GM18499 (cell line): ENCODE data around the gene CFAP58.
A peak's percentile ranks its signal among the peaks of the same experiment; 100 is the strongest.

Experiments
- ATAC-seq: cut with Tn5 transposase; IDR thresholded peaks from one replicate; pipeline ENCODE4 v1.9.1; 2021; ENCODE audit warnings: moderate number of reproducible peaks; ENCODE audit not compliant: insufficient read depth, unreplicated experiment

The CFAP58 gene

GRCh38 chr10:104353325-104354048 lies at the start of gene CFAP58:
TSS of gene CFAP58 (plus strand) at chr10:104353833. CDS start at chr10:104353898, 65 bp downstream.
- peak; percentile 35 for ATAC-seq

GRCh38 chr10:104304356-104304745 lies 49.3 kb upstream of the CFAP58 start:
- no peak for ATAC-seq

DNA sequence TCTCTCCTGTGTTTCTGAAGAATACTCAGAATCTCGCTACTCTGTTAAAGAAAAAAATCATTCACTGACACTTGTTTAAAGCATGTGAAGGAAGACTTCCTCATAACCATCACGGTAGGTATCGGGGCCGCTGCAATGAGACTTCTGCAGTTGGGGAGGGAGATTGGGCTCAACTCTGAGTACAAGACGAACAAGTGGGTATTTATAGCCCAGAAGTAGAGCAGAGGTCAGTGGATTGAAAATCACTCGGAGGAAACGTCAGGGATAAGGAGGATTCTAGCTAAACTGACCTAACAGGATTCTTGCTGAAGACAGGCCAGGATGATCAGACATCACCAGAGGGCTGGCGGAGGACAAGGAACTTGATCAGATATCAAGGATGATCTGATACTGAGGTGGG lies 48.7 kb upstream of the CFAP58 start:
- ATAC-seq, result no peak

DNA sequence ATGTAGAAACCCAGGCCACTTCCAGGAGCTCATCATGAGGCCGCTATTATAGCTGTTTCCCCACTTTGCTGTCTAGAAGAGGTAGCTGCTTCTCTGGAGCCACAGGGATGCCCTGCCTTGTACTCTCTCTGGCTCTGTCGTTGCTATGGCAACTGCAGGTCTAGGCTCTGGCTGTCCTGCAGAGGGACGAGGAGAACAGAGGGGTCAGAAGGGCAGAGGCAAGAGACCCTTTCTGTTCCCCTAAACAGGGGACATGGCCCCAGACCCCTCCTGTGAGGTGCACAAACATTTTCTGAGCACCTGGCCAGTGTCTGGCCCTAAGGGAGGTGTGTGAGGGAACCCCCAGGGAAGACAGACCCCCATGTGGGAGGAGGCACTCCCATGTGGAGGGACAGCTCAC lies 46.7 kb upstream of the CFAP58 start:
- ATAC-seq, result no peak

DNA sequence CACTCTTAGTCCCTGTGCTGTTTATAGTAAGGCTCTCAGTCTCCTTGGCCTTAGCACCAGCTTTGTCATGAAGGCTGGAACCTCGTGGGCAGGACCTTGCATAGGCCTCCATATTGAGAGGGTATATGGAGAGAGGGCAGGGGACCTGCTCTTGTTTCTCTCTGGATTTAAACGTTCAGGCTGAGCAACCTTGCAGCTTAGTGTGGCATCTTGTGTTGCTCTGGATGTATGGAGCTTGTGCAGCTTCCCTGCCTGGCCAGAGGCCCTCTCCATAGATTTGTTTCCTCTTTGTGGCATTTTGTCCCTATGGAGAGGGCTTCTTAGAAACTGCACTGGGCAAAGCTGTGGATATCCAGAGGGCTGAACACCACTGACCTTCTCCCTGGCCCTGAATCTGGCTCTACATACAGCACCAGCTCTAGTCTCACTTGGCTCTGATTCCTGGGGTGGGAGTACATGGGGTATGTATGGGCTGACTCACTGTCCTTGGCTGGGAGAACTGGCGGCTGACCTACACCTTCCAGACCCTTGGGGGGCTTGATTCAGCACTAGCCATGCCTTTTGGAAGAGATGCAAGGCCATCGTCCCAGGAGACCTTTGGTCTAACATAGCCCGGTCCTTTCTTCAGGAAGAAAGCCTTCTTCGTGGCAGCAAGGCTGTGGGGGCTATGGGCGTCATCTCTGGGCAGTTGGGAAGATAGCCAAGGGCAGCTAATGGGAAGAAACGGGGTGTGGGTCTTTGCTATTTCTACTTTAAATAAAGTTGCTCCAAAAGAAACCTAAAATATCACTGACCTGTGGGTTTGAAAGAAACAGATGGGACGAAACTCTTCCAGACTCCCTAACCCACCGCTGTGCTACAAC lies 45.8 kb upstream of the CFAP58 start:
- no peak for ATAC-seq

- ATAC-seq, result peak; percentile 74
Observed at GRCh38 chr10:104308439-104308903, 45.2 kb upstream of the CFAP58 start.

GRCh38 chr10:104309980-104310978 lies 43.4 kb upstream of the CFAP58 start:
- no peak for ATAC-seq

- no peak for ATAC-seq
Observed at GRCh38 chr10:104311184-104311720, 42.4 kb upstream of the CFAP58 start.

DNA sequence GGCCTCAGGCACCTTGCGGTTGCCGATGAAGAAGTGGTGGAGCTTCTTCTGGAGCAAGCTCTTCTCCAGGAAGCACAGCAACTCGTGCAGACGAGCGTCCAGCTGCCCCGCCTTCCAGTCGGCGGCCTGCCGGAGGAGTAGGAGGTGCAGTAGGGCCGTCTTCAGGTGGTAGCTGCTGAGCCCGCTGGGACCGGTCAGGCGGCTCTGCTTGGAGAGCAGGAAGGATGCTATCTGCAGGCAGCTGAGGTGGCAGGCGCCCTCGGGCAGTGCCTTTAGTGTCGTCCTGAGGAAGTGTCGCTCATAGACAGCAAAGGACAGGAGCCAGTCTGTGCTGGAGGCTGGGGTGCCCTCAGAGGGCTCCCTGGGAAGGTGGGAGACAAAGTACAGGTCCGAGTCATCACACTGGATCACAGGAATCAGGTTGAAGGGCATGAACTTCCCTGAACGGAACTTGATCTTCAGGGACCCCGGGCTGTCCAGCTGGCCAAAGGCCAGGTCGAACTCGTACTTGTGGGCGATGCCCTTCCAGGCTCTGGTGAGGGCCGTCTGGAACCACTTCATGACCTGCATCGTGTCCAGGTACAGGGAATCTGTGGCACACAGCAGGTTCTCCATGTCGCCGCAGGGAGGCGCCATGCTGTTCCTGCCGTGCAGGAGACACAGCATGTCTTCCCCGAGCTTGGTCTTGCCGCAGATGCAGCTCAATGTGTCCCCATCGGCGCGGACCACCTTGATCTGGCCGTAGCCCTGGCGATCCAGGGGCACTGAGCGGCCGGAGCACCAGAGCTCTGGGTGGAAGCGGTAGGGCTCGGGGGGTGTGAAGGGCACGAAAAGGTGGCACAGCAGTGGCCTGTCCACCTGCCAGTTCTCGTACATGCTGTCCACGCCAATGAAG lies 38.8 kb upstream of the CFAP58 start:
- ATAC-seq, result no peak

DNA sequence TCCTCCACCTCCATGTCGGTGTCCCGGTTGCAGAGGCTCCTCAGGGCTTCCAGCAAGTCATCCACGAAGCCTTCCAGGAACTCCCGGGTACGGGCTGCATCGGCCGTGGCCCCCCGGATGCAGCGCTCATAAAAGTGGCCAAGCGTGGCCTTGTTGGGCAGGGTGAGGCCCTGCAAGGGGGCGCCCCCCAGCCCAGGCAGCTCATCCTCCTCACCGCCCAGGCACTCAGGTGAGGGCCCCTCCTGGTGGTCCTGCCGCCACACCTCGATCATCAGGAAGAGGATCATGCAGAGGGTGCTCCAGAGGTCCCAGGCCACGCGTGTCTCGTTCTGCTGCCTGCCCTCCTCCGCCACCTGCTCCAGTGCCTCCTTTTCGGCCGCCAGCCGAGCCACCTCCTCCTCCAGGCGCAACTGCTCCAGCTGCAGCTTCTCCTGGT lies 38.1 kb upstream of the CFAP58 start:
- no peak for ATAC-seq

- no peak for ATAC-seq
Observed at GRCh38 chr10:104316321-104317099, 37.1 kb upstream of the CFAP58 start.

- no peak for ATAC-seq
Observed at GRCh38 chr10:104317269-104317710, 36.3 kb upstream of the CFAP58 start.

GRCh38 chr10:104317726-104318299 lies 35.8 kb upstream of the CFAP58 start:
- no peak for ATAC-seq

GRCh38 chr10:104318326-104318725 lies 35.3 kb upstream of the CFAP58 start:
- no peak for ATAC-seq

GRCh38 chr10:104318810-104319741 lies 34.6 kb upstream of the CFAP58 start:
- ATAC-seq, result no peak

- ATAC-seq, result no peak
Observed at GRCh38 chr10:104321226-104321625, 32.4 kb upstream of the CFAP58 start.
